Measurements from ENCODE around the gene S100A10.
A peak's percentile ranks its signal among the peaks of the same experiment; 100 is the strongest.

S100A10 gene, protein sequence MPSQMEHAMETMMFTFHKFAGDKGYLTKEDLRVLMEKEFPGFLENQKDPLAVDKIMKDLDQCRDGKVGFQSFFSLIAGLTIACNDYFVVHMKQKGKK

DNA sequence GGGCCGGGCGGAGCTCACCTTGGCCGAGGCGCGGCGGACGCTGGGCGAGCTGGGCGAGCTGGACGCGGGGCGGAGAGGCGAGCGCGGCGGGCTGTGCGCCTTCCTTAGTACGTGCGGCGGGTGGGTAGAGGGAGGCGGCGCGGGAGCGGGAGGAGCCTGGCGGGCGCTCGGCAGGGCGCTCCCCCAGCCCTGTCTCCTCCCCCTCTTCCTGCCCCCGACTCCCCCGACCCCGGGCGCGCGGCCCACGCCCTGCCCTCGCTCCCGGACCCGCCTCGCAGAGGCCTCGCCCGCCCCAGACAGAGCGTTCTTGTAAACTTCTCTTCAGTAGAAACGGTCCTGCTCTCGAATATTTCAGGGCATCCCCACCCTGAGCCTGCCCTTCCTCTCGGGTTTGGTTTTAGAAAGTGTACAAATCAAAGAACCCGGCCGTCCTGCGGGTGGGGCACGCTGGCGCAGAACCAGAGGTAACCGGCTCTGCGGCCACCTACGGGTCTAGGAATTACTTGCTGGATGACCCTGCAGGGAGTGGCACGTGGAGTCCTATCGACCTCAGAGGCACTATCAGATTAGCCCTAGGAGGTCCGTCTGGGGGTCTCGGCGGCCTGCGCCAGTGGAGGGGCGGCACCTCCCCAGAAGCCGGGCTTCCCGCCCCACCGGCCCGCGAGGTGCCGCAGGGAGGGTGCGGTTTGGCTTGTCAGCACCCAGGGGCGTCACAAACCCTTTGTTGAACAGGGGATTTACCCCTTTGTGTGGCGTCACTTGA lies at the start of gene S100A10:
Gene S100A10 (minus strand): TSS at position 126 of the 763 bp plus-strand sequence. CDS start 7,629 bp downstream, outside the sequence.
- DNase-seq (ENCODE audit: low spot score) = peak; percentile 83

DNA sequence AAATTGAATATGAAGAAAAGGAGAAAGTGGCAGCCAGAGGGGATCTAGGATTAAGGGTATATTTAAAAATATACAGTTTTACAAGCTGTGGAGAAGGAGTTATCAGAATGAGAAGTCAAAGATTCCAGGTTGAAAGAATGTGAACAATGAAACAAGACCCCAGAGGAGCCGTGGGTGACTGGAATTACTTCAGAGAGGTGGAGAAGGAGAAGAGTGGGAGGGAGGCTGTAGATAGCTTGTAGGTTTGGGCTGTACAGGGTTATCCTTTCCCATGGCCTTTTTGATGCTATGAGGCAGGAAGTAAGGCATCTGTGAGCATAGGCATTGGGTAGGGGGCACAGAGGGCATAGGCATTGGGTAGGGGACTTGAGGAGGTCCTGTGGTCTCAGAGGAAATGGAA lies 48.4 kb upstream of the S100A10 start:
- no peak for DNase-seq (ENCODE audit: low spot score)

DNA sequence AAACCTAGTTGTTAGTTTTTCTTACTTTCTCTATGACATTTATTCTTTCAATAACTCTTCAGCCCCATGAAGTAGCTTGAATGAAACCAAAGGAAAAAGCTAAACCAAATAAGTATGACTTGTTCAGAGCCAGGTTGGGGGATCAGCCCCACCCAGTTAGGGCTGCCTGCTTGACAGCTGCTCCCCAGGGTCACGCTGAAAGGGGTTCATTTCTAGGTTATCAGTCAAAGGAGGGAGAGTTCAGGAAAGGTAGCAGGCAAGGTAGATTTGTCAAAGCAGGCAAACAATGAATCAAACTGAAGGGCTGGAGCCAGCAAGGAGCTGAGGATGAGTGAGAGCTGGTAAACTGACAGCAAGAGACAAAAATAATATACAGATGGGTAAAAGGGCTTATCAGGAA lies 46.2 kb upstream of the S100A10 start:
- no peak for DNase-seq (ENCODE audit: low spot score)

DNA sequence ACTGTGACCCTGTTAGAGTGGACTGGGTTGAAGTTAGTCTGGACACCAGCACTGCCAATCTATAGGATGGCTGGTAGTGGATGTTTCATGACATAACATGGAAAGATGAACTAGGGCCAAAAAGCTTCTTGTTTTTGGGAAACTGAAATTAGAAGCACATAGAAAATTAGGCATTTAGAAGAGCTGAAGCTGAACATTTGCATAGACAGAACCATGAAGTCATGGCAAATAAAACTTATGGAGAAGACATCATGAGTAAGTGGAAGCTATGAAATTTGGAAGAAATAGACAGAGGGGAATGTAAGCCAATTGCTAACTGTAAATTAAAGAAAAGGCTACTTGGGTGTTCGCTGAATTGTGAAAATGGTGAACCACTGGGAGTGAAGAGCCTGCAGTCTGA lies 45.8 kb upstream of the S100A10 start:
- no peak for DNase-seq (ENCODE audit: low spot score)

DNA sequence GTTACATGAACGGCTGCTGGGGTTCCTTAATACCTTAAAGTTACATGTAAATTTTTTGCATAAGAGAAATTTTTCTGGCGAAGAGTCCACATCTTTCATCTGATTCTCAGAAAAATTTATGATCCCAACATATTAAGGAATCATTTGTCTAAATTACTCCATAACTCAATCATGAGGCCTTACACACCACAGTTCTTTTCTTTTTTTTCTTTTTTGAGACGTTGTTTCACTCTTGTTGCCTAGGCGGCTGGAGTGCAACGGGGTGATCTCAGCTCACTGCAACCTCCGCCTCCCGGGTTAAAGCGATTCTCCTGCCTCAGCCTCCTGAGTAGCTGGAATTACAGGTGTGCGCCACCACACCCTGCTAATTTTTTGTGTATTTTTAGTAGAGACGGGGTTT lies 45.2 kb upstream of the S100A10 start:
- no peak for DNase-seq (ENCODE audit: low spot score)

DNA sequence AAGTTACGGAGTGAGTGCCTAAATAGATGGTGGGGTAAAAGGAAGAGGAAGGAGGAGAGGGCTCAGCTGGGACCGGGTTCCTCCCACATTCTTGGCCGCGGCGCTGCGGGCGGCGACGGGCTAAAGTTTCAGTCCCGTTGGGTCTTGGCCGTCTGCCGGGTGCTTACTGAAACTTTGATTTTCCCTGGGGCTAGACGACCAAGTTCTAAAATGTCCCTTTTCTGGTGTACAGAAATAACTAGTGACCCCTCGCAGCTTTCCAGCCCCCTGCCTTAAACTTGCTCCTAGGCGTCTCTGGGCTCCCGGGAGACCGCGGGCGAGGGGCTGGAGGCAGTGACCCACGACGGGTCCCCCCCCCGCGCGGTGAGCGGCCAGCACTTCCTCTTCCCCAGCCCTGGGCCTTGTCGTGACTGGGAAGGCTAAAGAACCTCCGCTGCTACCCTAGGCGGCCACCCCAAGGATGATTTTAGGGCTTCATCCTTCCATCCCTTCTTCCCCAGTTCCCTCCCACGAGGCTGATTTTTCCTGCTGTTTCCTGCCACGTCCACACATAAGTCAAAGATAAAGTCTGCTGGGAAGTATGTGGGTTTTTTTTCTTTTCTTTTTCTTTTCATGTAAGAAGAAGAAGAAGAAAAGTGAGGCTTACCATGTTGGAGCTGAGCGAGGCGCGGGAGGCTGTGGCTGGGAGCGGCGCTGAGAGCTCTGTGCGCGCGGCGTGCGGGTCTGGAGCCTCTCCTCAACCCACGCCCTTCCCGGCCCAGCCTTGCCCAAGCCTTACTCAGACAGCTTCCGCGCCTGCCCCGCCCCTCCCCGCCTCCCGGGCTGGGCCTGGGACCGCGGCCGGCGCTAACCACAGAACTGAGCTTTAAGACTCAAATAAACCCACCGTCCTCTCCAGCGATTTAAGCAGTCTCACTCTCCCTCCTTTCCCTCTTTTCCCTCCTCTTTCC lies 42.9 kb upstream of the S100A10 start, which contains the start of gene S100A11:
Gene S100A11 (minus strand): TSS at position 738 of the 950 bp plus-strand sequence. CDS start 89 bp downstream, at position 649.
- peak; percentile 70 for DNase-seq (ENCODE audit: low spot score)

DNA sequence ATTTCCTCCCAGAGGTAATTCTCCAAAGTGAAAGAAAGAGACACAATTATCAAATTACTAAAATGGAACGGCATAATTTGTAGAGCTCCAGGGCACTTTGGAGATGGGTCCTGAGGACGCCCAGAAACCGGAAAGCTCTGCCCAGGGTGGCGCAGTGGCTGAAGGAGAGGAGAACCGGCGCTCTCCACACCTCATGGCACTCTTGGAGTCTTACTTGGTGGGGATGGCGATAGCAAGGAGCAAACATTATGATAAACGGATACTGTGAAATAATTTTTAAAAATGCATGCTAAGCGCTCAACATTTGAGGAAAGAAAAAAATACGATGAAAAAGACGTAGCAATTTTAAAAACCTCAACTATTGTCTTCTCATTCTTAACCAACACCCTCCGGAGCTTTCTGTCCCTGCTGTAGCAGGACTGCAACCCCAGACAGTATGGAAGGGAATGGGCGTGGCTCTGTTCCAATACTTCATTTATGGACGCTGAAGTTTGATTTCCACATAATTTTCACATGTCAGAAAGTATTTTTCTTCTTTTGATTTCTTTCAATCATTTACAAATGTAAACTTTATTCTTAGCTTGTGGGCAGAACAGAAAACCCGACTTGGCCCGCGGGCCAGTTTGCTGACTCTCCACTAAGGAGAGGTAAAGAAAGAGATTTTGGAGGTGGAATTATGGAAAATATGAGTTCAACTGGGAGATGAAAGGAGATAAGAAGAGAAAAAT lies 42.0 kb upstream of the S100A10 start:
- DNase-seq (ENCODE audit: low spot score) = peak; percentile 14

DNA sequence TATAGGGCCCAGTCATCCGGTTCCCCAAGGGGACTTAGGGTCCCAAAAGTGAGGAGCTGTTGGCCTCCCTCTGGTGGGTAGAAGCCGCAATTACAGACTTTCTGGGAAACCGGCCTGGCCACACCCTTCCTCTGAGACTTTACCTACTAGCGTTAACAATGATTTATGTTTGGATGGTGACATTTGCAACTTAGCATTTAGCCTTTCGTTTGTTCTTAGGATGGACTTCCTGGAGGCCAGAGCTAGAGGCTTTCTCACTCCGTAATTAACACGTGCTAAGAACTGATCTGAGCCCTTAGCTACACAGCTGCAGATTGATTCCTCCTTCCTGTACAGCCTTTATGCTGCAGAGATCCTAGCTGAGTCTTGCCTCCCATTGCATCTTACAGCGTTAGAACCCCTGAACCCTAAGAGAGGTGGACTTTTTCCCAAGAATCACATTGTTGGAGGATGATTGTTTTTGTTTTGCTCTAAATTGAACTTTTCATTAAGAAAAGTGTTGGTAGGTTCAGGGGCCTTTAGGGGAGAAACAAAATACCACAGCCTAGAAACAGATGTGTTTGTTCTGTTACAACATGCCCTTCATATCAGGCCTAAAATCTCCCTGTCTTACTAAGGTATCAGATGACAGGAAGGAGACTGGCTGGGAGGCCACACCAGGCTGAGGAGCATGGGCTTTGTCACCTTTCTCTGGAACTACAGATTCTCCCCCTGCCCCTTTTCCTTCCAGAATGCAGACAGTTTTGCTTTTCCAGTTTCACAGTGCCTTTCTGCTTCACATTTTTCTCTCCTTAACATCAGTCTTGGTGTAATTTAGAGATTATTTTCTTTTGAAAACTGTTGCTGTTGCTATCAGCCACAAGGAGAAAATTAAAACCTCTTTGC lies 41.2 kb upstream of the S100A10 start:
- DNase-seq (ENCODE audit: low spot score) = peak; percentile 68

DNA sequence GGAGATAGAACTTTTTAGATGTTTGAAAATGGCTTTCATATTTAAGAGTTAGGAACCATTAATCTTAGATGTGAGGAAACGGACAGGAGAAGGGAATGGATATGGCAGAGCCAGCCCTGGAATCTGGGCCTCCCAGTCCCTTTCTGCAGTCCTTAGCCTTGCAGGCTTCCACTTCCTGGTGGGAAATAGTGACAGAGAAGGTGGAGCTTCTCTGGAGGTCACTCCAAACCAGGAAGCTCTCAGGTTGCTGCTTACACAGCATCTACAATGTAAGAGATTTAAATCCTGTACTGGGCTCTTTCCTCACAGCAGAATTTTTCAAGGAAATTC lies 40.6 kb upstream of the S100A10 start:
- no peak for DNase-seq (ENCODE audit: low spot score)

DNA sequence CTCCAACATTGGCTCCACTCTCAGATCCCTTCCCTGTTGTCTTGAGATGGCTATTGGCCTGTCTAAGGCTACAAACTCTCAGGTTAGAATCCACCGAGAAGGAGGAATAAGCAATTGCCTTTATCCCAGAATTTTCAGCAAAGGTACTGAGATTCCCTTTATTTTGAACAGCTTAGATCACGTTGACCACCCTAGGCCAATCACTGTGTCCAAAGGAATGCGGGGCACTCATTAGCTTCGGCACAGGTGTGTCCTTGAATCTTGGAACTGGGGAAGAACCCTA lies 36.2 kb upstream of the S100A10 start:
- DNase-seq (ENCODE audit: low spot score) = no peak

DNA sequence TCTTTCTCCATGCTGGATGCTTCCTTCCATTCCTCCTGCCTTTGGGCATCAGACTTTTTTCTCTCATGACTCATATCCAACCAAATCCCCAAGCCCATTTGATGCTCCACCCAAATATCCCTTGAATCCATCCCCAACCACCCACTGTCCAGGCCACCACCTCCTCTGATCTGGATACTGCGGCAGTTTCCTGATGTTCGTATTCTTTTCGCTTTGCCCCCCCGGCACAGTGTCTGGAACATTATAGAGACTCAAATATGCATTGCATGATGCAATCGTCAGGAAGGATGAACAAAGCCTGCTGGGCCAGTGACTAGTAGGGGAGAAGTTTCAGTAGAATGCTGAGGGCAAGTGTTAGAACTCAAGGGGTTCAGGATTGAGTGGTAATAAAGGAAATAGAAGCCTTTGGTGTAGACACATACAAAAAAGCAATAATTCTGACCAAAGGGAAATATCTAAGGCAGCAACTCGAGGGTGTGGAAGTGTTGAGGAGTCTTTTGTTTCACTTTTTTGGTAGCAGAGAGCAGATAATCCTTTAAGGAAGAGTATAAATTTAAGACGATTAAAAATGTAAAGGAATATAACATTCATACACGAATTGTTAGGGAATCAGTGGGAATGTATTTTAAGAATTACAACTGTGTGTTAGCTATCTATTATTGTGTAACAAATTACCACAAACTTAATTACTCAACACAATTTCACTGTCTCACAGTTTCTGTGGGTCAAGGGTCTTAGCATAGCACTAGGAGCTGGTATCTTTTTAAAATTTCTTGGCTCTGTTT lies 35.7 kb upstream of the S100A10 start:
- no peak for DNase-seq (ENCODE audit: low spot score)

DNA sequence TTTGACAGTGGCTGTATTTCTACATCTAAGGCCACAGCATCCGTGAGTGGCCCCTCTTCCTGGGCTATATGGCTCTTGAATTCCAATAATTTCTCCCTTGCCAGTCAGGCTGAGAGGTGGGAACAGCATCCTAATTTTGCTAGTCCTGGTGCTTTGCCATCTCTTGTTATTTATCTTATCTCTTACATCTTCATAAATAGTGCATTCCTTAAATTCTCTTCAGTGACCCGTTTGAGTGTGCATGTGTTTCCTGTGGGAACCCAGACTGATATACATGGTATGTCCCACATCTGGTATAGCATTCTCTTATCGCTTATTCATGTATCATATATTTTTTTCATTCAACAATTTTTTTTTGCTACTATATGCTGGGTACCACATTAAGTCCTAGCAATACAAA lies 33.2 kb upstream of the S100A10 start:
- DNase-seq (ENCODE audit: low spot score) = no peak

DNA sequence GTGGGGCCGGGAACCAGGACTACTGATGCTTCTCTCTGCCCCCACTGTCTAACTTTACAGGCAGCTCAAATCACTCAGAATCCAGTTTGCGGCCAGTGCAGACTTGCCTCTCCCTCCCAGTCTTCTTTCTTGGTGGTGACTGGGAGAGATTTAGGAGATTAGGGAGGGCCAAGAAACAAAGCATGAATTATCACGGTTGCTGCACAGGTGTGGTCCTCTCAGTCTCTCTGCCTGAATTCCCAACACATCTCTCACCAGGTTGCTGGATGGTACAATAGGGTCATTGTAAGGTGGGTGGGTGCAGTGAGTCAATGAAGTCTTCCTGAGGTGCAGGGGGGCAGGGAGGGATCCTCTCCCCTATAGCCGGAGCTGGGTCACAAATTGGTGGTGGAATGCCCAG lies 30.6 kb upstream of the S100A10 start:
- DNase-seq (ENCODE audit: low spot score) = no peak

DNA sequence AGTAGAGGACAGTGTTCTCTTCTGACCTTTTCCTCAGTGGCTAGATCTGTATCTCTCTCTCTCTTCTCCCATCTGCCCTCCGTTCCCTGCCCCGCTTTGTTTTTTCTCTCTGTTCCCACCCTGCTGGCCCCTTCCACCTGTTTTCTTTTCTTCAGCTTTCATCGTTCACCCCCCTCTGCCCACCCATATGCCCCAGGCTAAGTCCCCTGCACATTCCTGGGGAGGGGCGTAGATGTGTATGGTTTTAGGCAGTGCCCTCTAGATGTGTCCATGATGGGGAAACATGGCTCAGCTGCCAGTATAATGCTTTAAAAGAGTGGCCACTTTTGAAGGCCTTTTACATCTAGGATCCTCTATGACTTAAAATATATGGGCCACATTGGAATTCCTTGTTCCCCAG lies 29.6 kb upstream of the S100A10 start:
- no peak for DNase-seq (ENCODE audit: low spot score)

DNA sequence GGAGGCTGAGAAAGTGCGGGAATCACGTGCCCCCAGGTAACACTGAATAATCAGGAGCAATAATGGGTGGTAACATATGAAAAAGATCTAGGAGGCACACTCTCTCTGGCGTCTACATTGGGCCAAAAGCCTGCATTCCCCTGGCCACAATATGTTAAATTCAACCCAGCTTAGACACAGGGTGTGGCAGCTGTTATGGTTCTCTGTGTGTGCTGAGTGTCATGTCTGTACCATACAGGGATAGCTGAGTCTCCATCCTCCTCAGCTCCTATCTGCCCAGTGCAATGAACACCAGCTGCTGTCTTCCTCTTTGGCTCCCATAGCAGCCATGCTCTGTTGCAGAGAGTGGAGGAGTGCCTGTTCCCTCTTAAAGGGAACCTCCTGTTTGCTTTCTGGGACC lies 28.8 kb upstream of the S100A10 start:
- no peak for DNase-seq (ENCODE audit: low spot score)

DNA sequence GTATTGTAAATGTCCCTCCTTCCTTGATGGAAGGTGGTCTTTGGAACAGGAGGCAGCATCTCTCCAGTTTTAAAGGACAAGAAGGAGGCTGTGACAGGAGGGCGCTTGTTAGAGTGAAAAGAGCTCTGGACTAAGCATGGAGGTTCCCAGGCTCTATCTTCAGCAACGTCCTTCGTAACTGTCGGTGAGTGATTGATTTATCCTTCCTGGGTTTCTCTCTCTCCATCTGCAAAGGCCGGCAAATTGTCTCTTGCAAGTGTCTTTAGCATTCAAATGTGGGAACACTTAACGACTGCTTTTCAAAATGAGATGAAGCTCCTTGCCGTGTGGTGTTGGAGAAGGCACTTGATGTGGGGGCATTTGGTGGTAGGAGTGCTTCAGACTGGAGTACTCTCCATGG lies 27.9 kb upstream of the S100A10 start:
- no peak for DNase-seq (ENCODE audit: low spot score)

DNA sequence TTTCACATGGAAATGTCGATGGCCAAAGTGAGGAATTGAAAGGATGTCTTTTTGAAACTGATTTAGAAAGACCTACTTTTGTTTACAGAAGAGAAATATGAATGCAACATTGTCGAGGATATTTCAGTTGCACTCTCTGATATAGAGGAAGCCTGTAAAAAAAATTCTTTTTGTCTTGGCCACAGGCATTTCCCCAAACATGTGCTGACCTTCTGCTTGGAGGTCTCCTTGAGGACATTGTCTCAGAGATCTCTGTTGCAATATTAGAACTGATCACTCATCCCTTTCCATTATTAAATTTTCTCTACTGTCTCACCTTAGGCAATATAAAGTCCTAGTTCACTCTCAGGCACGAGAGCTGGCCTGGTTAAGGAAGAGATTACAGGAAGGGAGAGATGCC lies 27.2 kb upstream of the S100A10 start:
- no peak for DNase-seq (ENCODE audit: low spot score)

DNA sequence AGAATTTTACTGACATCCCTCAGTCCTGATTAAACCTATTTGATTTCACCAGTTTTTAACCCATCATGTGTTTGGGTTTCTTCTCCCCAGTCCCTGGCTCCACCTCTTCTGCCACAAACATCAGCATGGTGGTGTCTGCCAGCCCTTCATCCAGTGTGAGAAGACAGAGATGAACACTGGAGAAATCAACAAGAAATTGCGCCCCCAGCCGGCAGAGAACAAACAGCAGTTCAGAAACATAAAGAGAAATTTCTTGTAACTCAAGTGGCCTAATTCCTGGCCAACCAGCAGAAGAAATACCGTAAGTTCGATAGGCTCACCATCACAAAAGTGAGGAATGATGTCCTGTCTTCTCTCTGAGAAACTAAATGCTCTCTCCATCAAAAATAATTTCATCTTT lies 24.9 kb upstream of the S100A10 start:
- DNase-seq (ENCODE audit: low spot score) = no peak

DNA sequence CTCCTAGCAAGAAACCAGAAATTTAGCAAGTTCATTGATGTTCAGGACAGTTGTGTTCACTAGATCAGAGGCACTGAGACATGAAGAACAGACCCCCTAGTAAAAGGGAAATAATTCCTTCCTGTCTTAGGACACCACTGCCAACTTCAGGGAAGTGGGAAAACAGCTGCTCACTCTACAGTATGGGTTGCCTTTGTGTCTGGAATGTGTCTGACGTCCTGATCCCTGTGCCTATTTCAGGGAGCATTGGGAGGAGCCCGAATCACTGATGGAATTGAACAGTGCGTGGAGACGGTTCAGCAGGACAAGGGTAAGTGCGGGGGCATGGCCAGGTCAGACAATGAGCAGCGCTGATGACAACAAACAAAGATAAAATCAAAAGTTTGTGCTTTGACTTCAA lies 22.1 kb upstream of the S100A10 start:
- no peak for DNase-seq (ENCODE audit: low spot score)

DNA sequence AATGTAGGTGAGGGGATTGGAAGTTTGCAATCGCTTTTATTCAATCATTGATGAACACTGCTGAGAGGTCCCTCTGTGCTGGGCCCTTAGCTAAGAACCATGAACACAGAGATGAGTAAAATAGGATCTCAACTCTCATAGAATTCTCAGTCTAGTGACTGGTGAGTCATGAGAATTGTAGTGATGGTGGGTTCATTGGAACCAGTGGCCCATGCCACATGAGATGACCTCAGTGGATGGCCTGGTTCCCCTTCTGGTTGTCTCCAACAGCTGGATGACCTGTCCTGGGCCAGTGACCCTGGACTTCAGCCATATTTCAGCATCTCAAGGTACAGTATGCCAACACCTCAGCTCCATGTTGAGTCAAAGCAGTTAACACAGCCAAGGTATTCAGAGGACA lies 21.3 kb upstream of the S100A10 start:
- DNase-seq (ENCODE audit: low spot score) = no peak

Data from CD4-positive, alpha-beta T cell treated with Interleukin-6 at 100 ng/mL for 8 hours (primary cell).